ENCODE results near the gene EFL1.

DNA sequence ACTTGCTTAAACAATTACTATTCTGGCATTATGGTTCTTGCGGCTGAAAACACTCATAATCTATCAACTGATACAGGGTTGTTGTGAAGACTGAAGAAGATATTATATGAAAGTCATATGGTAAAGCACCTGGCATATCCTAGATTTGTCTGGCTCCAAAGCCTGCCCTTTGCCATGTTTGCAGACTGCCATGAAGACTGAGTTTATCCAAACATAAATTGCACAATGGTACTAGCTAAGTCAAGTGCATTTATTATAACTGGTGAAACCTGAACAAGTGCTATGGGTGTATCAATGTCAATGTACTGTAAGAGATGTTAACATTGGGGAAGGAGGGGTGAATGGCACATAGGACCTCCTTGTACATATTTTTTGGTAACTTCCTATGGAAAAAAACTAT, 129.3 kb downstream of the EFL1 start:
- TF ChIP-seq CTCF (IDR thresholded peaks at IDR 0.05), result no peak
- no peak for TF ChIP-seq POLR2AphosphoS5 (IDR thresholded peaks at IDR 0.05)
- no peak for TF ChIP-seq POLR2A (IDR thresholded peaks at IDR 0.05)
